GM13977 (cell line): ENCODE data around the gene SH3D21.

ENCODE experiments used
- DNase-seq: peaks from one replicate; pipeline ENCODE4 v3.0.0; 2012; ENCODE audit warnings: low spot score
- CTCF ChIP-seq: IDR thresholded peaks from 2 replicates; pipeline ENCODE4 v1.5.1; 2012; ENCODE audit warnings: mild to moderate bottlenecking, control low read depth; ENCODE audit not compliant: insufficient read depth; ENCODE audit errors: extremely low read depth, missing control alignments
- in situ Hi-C: fragments of 300-500 bp; cut with MboI; formaldehyde crosslinking; loops from one replicate; pipeline ENCODE4 v1.12.0; 2022; ENCODE audit warnings: low sequenced_read_pairs, low pct_unique_long_range_greater_than_20kb, mixed read lengths, inconsistent platforms; ENCODE audit not compliant: unreplicated experiment

Gene SH3D21

DNA sequence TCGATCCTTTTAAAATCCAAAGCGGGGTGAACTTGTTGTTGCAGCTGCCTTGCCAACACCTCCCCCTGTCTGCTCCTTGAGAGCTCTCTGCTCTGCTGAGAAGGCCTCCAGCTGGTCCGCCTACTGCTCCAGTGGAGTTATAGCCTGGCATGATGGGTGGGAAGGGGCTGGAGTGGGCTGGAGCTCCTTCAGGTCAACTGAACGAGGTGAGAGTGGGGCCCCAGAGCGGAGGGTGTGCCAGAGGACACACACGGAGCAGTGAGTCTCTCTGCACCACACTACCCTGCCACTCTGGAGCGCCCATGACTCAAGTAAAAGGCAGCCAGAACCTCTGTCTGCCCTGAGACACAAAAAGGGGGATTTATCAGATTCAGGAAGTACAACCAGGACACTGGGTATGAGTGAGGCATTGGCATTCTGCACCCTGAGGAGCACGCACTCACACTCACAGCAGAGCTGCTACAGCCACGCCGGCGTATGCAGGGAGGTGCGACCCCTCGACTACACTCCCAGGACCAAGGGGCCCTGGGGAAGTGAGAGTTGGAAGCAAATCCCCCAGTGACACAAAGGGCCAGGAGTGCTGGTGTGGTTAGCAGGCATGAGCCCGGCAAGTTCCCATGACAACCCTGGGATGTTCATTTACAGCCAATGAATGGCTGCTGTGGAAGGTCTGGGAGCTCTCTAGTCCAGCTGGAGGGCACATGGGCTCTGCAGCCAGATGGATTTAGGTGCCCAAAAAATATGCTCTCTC lies 45.2 kb downstream of the SH3D21 start:
- in situ Hi-C loops, result no loop called here
- no peak for DNase-seq
- TF ChIP-seq CTCF, result no peak

DNA sequence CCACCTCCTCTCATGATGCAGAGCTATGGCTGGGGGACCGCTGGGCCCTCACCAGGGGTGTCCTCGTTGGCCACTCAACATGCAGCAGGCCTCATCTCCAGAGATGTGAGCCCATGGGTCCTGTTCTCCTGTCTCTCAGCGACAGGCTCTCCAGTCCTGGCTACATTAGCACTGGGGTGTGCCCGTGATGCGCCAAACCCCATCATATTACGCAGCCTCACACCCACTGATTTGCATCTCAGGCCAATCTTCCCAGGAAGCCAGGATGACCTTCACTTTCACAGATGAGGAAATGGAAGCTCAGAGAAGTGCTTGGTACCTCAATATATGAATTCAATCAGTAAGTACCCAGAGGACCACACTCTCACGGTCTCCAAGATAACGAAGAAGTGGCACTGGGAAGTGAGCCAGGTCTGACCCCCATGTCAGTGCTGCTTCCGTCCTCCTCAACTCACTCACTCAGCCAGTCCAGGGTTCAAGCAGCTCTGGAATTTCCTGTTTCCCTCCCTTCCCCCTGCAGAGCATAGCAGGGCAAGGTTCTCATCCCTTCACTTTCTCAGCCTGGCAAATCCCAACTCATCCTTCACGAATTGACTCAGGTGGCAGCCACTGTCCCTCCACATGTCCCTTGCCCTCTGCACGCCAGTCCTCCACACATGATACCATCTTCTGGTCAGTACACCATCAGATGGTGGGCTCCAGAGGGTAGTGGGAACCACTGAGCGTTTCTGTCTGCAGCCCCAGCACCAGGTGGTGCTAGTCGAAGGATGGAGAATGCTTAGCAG lies 46.1 kb downstream of the SH3D21 start:
- in situ Hi-C loops, result no loop called here
- TF ChIP-seq CTCF, result no peak
- no peak for DNase-seq

GRCh38 chr1:36352910-36353878 lies 47.0 kb downstream of the SH3D21 start:
- in situ Hi-C loops, result no loop called here
- no peak for TF ChIP-seq CTCF
- no peak for DNase-seq

GRCh38 chr1:36354486-36354885 lies 48.3 kb downstream of the SH3D21 start:
- TF ChIP-seq CTCF, result no peak
- in situ Hi-C loops, result no loop called here
- DNase-seq, result no peak

GRCh38 chr1:36355811-36356210 lies 49.6 kb downstream of the SH3D21 start:
- TF ChIP-seq CTCF, result no peak
- no peak for DNase-seq

DNA sequence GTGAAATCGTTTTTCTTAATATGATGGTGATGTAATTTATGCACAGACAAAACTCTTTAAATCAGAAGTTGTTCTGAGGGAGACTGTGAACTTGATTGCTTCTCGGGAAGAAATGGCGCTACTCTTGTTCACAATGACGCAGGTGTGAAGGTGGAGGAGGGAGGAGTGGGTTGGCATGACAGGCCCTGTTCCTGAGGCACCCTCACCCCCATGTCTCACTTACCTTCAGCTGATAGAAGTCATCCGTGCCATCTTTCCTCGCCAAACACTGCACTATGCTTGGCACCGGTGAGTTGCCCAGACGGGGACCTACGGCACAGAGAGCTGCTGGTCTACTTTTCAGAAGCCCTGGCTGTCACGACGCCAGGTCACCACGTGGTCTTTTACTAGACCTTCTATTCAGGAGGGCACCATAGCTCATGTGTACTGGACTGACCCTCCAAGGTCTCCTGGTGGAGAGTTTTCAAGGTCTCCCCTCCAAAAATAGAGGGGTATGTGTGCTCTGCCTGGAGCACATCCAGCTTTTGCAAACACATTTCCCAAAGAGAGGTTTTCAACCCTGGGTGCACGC lies 52.4 kb downstream of the SH3D21 start:
- no peak for DNase-seq
- in situ Hi-C loops, result no loop called here
- no peak for TF ChIP-seq CTCF

More at GRCh38 chr1:36355811-36356210, 49.6 kb downstream of the SH3D21 start:
- in situ Hi-C loops, result no loop called here
